ENCODE measurements around the gene DMRTB1. TPM values are rescaled to one million over a fixed set of nuclear protein-coding genes. Genes with fewer than 3 reads are reported as not detected.

Gene DMRTB1
- total and polyA plus RNA-seq, 3 donors from 2014 or later = 44.5 to 107 (median 51.8) TPM

- intact Hi-C loops (cut with DNase I; ENCODE audit: low total_unique reads) = no loop called here
- no peak overlapping the region for H3K27ac ChIP-seq
- no peaks in the 10 kb centered on the region for H3K27me3 ChIP-seq
- WGBS, 2 donors = 82 to 84% methylated on average over 6 of the region's 6 CpGs
- TF ChIP-seq, protein P1, sequence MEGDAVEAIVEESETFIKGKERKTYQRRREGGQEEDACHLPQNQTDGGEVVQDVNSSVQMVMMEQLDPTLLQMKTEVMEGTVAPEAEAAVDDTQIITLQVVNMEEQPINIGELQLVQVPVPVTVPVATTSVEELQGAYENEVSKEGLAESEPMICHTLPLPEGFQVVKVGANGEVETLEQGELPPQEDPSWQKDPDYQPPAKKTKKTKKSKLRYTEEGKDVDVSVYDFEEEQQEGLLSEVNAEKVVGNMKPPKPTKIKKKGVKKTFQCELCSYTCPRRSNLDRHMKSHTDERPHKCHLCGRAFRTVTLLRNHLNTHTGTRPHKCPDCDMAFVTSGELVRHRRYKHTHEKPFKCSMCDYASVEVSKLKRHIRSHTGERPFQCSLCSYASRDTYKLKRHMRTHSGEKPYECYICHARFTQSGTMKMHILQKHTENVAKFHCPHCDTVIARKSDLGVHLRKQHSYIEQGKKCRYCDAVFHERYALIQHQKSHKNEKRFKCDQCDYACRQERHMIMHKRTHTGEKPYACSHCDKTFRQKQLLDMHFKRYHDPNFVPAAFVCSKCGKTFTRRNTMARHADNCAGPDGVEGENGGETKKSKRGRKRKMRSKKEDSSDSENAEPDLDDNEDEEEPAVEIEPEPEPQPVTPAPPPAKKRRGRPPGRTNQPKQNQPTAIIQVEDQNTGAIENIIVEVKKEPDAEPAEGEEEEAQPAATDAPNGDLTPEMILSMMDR (IDR thresholded peaks at IDR 0.05) = no peak
- no peaks in the 10 kb centered on the region for H3K36me3 ChIP-seq (ENCODE audit: low read depth, missing control alignments)
- no peaks in the 10 kb centered on the region for H3K4me1 ChIP-seq
- DNase-seq = no peak
- no peak overlapping the region for H3K4me3 ChIP-seq
- H3K9me3 ChIP-seq = no peaks in the 10 kb centered on the region
Observed at GRCh38 chr1:53455364-53455991, 3.7 kb upstream of the DMRTB1 start.

DNA sequence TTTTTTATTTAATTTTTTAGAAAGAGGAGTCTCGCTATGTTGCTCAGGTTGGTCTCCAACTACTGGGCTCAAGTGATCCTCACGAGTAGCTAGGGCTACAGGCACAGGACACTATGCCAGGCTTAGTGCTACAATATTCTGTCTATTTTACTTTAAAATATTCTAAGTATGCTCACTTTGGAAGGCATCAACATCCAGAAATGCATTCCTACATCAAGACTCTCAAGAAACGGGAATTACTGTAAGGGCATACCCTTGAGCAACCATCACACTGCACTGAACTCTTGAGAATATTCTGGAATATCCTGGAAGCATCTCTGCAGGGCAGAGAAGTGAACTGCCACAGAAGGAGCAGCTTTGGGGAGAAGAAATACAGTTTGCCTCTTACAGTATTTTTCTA, 565 bp upstream of the DMRTB1 start:
- Histone ChIP-seq H3K4me3 (peak overlapping the region; percentile 43 to 44), H3K4me1 (no peaks in the 10 kb centered on the region), H3K27me3 (no peaks in the 10 kb centered on the region), H3K27ac (peak overlapping the region in 1 of 2 donors; percentile 82), H3K36me3 (ENCODE audit: low read depth, missing control alignments) (no peaks in the 10 kb centered on the region), H3K9me3 (no peaks in the 10 kb centered on the region)
- TF ChIP-seq POLR2A (IDR thresholded peaks at IDR 0.05) = no peak
- TF ChIP-seq, protein P1 (IDR thresholded peaks at IDR 0.05) = no peak
- DNase-seq = no peak
- intact Hi-C loops (cut with DNase I; ENCODE audit: low total_unique reads) = no loop called here
- WGBS, 2 donors = 58 to 73% methylated on average over 3 of the region's 3 CpGs

DNA sequence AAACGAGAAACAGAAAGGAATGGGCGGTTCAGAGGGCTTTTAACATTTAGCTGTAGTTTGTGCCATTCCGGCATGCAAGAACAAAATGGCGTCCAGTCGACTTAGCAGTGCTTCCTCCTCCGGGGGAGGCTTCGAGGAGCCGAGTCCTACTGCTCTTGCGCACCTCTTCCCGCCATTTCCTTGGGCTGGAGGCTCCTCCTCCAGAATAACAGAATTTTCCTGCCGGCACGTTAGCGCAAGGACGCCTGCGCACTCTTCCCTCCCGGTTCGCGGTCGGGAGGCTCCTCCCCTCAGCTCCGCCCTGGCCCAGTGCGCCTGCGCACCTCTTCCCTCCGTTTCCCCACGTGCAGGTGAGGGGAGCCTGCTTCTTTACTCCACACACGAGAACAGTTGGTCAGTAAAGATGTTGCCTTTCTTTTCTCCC, 1.0 kb downstream of the DMRTB1 start:
- intact Hi-C loops (cut with DNase I; ENCODE audit: low total_unique reads) = no loop called here
- Histone ChIP-seq H3K27ac (peak overlapping the region in 1 of 2 donors; percentile 82), H3K9me3 (no peaks in the 10 kb centered on the region), H3K27me3 (no peaks in the 10 kb centered on the region), H3K4me1 (no peaks in the 10 kb centered on the region), H3K36me3 (ENCODE audit: low read depth, missing control alignments) (no peaks in the 10 kb centered on the region), H3K4me3 (peak overlapping the region; percentile 43 to 44)
- peak; percentile 83 for DNase-seq
- 68 to 79% methylated on average over 25 of the region's 25 CpGs for WGBS, 2 donors
- no peak for TF ChIP-seq POLR2A (IDR thresholded peaks at IDR 0.05)
- TF ChIP-seq, protein P1 (IDR thresholded peaks at IDR 0.05) = no peak

DNA sequence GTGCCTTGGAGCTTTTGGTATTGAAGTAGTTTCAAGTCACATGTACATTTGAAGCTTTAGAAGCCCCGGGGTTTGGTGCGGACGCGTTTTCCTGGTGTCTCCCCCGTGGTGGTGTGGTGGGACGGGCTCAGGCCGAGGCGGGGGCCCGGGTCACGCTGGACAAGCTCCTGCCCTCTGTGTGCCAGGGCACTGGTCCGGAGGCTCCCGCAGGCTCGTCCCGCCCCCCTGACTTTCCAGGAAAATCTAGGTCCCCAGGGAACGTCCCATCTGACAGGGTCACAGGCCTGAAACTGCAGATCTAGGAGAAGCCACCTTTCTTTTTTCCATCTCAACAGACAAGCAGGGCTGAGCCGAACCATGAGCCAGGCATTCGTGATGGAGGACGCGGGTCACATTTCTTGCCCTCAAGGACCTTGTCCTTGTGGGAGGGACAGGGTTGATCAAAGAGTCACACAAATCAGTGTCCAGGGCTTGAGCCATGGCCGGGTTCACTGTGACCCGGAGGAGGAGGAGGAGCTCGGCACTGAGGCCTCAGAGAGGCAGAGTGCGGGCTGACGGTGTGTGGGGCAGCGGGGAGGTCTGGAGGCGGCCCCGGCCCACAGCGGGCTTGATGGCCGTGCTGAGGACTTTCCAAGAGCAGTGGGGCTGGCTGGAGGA, 1.6 kb downstream of the DMRTB1 start:
- TF ChIP-seq, protein P1 (IDR thresholded peaks at IDR 0.05) = no peak
- TF ChIP-seq POLR2A (IDR thresholded peaks at IDR 0.05) = no peak
- WGBS, 2 donors = 53 to 67% methylated on average over 17 to 29 of the region's 29 CpGs
- H3K9me3 ChIP-seq = no peaks in the 10 kb centered on the region
- intact Hi-C loops (cut with DNase I; ENCODE audit: low total_unique reads) = no loop called here
- no peaks in the 10 kb centered on the region for H3K36me3 ChIP-seq (ENCODE audit: low read depth, missing control alignments)
- peak overlapping the region; percentile 39 to 43 for H3K4me3 ChIP-seq
- no peak overlapping the region for H3K27ac ChIP-seq
- DNase-seq = no peak
- no peaks in the 10 kb centered on the region for H3K27me3 ChIP-seq
- no peaks in the 10 kb centered on the region for H3K4me1 ChIP-seq

All from testis (tissue), 3 donors.